Measurements from ENCODE around the gene DRAP1.

DNA sequence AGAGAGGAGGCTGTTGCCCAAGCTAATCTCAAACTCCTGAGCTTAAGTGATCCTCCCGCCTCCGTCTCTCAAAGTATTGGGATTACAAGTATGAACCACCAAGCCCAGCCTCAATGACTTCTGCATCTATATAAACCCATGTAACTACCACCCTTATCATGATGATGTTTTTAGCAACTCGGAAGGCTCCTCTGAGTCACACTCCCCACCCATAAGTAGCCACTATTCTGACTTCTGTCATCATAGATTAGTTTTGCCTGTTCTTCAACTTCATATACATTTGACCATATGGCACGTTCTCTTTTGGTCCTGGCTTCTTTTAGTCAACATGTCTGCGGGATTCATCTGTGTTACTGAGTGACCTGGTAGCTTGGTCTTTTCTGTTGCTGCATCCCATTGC is 12.6 kb upstream of the DRAP1 start:
- TF ChIP-seq, protein P1, sequence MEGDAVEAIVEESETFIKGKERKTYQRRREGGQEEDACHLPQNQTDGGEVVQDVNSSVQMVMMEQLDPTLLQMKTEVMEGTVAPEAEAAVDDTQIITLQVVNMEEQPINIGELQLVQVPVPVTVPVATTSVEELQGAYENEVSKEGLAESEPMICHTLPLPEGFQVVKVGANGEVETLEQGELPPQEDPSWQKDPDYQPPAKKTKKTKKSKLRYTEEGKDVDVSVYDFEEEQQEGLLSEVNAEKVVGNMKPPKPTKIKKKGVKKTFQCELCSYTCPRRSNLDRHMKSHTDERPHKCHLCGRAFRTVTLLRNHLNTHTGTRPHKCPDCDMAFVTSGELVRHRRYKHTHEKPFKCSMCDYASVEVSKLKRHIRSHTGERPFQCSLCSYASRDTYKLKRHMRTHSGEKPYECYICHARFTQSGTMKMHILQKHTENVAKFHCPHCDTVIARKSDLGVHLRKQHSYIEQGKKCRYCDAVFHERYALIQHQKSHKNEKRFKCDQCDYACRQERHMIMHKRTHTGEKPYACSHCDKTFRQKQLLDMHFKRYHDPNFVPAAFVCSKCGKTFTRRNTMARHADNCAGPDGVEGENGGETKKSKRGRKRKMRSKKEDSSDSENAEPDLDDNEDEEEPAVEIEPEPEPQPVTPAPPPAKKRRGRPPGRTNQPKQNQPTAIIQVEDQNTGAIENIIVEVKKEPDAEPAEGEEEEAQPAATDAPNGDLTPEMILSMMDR (conservative IDR thresholded peaks at IDR 0.05; ENCODE audit: low read length), result no peak
- TF ChIP-seq EZH2phosphoT487 (IDR thresholded peaks at IDR 0.05; ENCODE audit: borderline replicate concordance, low read depth, low read length), result no peak

Measured in OCI-LY7 (cell line).